Liver (tissue), 9 donors: ENCODE results near the gene SGK1. TPM values are rescaled to one million over a fixed set of nuclear protein-coding genes. Genes with fewer than 3 reads are reported as not detected.

Experiments
- DNase-seq: peaks from one replicate; pipeline ENCODE4 v3.0.0-alpha.2; 2017; ENCODE audit warnings: low spot score
- H3K27ac ChIP-seq, 2 donors: one replicate each; pipeline ENCODE4 v1.7.0; 2013; ENCODE audit warnings: inconsistent platforms in 2 of 2, low read length in 2 of 2, control low read depth in 1 of 2, low read depth in 1 of 2, mild to moderate bottlenecking in 1 of 2
- H3K27me3 ChIP-seq, 4 donors: one replicate each; pipeline versions ENCODE4 v1.6.1 to v1.7.0; 2013; ENCODE audit warnings: low read length in 3 of 4, inconsistent platforms in 1 of 4, mild to moderate bottlenecking in 1 of 4, moderate library complexity in 1 of 4; ENCODE audit not compliant: control insufficient read depth in 4 of 4, insufficient read depth in 4 of 4
- H3K36me3 ChIP-seq, 4 donors: one replicate each; pipeline versions ENCODE4 v1.6.1 to v1.7.0; 2013; ENCODE audit warnings: low read length in 3 of 4, mild to moderate bottlenecking in 3 of 4, low read depth in 1 of 4, moderate library complexity in 1 of 4; ENCODE audit not compliant: control insufficient read depth in 4 of 4, insufficient read depth in 3 of 4
- H3K4me1 ChIP-seq, 4 donors: one replicate each; pipeline versions ENCODE4 v1.6.1 to v1.7.0; 2013; ENCODE audit warnings: low read length in 3 of 4, mild to moderate bottlenecking in 3 of 4, moderate library complexity in 1 of 4; ENCODE audit not compliant: control insufficient read depth in 4 of 4, insufficient read depth in 4 of 4
- H3K4me3 ChIP-seq, 3 donors: one replicate each; pipeline versions ENCODE4 v1.6.1 to v1.7.0; 2013; ENCODE audit warnings: low read length in 3 of 3, control low read depth in 1 of 3, low read depth in 1 of 3, mild to moderate bottlenecking in 1 of 3
- H3K9ac ChIP-seq, 2 donors: one replicate each; pipeline ENCODE4 v1.7.0; 2013; ENCODE audit warnings: low read length in 2 of 2, mild to moderate bottlenecking in 2 of 2, moderate library complexity in 2 of 2, control low read depth in 1 of 2, low read depth in 1 of 2
- H3K9me3 ChIP-seq, 4 donors: one replicate each; pipeline versions ENCODE4 v1.6.1 to v1.7.0; 2013; ENCODE audit warnings: low read length in 3 of 4; ENCODE audit not compliant: control insufficient read depth in 4 of 4
- CTCF ChIP-seq: fragments of 150-350 bp; IDR thresholded peaks from 2 replicates; pipeline ENCODE4 v1.5.1; 2017; ENCODE audit warnings: improper control_type of control experiment, low read depth, low read length; ENCODE audit not compliant: missing input control
- EGR1 ChIP-seq, 2 donors: IDR thresholded peaks; 2 replicates each; pipeline ENCODE4 v1.6.1; 2016 to 2018; ENCODE audit warnings: antibody characterized with exemption in 2 of 2, low read depth in 2 of 2
- FOXA1 ChIP-seq: IDR thresholded peaks from 2 replicates; pipeline ENCODE4 v1.6.1; 2016; ENCODE audit warnings: antibody characterized with exemption
- FOXA2 ChIP-seq: IDR thresholded peaks from 2 replicates; pipeline ENCODE4 v1.6.1; 2016; ENCODE audit warnings: antibody characterized with exemption
- GABPA ChIP-seq, 2 donors: IDR thresholded peaks in 1 of 2; conservative IDR thresholded peaks in 1 of 2; 2 replicates each; pipeline ENCODE4 v1.6.1; 2016; ENCODE audit warnings: antibody characterized with exemption in 2 of 2, mild to moderate bottlenecking in 1 of 2, moderate library complexity in 1 of 2
- HNF4A ChIP-seq, 2 donors: conservative IDR thresholded peaks; 2 replicates each; pipeline ENCODE4 v1.6.1; 2016; ENCODE audit warnings: antibody characterized with exemption in 2 of 2, mild to moderate bottlenecking in 2 of 2
- HNF4G ChIP-seq: IDR thresholded peaks from 2 replicates; pipeline ENCODE4 v1.6.1; 2016; ENCODE audit warnings: antibody characterized with exemption
- JUND ChIP-seq, 2 donors: IDR thresholded peaks; 2 replicates each; pipeline ENCODE4 v1.6.1; 2016; ENCODE audit warnings: antibody characterized with exemption in 2 of 2
- MAX ChIP-seq: IDR thresholded peaks from 2 replicates; pipeline ENCODE4 v1.6.1; 2016; ENCODE audit warnings: antibody characterized with exemption
- NR2F2 ChIP-seq: IDR thresholded peaks from 2 replicates; pipeline ENCODE4 v1.6.1; 2016; ENCODE audit warnings: antibody characterized with exemption
- RAD21 ChIP-seq, 2 donors: IDR thresholded peaks; 2 replicates each; pipeline ENCODE4 v1.6.1; 2016; ENCODE audit warnings: antibody characterized with exemption in 2 of 2, mild to moderate bottlenecking in 2 of 2
- RXRA ChIP-seq, 2 donors: IDR thresholded peaks; 2 replicates each; pipeline ENCODE4 v1.6.1; 2017 to 2018; ENCODE audit warnings: antibody characterized with exemption in 2 of 2, mild to moderate bottlenecking in 1 of 2
- SP1 ChIP-seq: IDR thresholded peaks from 2 replicates; pipeline ENCODE4 v1.6.1; 2018; ENCODE audit warnings: antibody characterized with exemption, mild to moderate bottlenecking
- TAF1 ChIP-seq: conservative IDR thresholded peaks from 2 replicates; pipeline ENCODE4 v1.6.1; 2016; ENCODE audit warnings: antibody characterized with exemption, mild to moderate bottlenecking
- WGBS: extraction: QIAGEN DNeasy Blood & Tissue Kit; methylation state at CpG from one replicate; pipeline ENCODE4 v1.1.7; 2013; 5-methylcytosine and 5-hydroxymethylcytosine counted together
- polyA plus RNA-seq, 2 donors: library from polyadenylated mRNA; stranded (reverse) in 1 of 2; unstranded in 1 of 2; fragments of 200-250 nt in 1 of 2; fragments of >200 nt in 1 of 2; fragmentation: Nextera tagmentation in 1 of 2; extraction: Ambion mirVana in 1 of 2; gene quantifications; one replicate each; pipeline versions ENCODE4 v1.2.1 to v1.2.3, GENCODE V29; 2013 to 2015
- total RNA-seq, 2 donors: library from RNA; depleted of rRNA; stranded (reverse); fragments of >200 nt; gene quantifications; one replicate each; pipeline ENCODE4 v1.2.3, GENCODE V29; 2014
- TF ChIP-seq, protein P1 (sequence below): IDR thresholded peaks from 2 replicates; pipeline ENCODE4 v1.6.1; 2016; ENCODE audit warnings: antibody characterized with exemption
- TF ChIP-seq, protein P2 (sequence below): IDR thresholded peaks from 2 replicates; pipeline ENCODE4 v1.6.1; 2016; ENCODE audit warnings: antibody characterized with exemption
- donor health status: healthy.
- donor health status: healthy.
- donor health status: healthy.
- donor health status: healthy.
- donor health status: healthy.

SGK1 gene
- total and polyA plus RNA-seq, 4 donors = 28.0 to 113 (median 35.4) TPM

DNA sequence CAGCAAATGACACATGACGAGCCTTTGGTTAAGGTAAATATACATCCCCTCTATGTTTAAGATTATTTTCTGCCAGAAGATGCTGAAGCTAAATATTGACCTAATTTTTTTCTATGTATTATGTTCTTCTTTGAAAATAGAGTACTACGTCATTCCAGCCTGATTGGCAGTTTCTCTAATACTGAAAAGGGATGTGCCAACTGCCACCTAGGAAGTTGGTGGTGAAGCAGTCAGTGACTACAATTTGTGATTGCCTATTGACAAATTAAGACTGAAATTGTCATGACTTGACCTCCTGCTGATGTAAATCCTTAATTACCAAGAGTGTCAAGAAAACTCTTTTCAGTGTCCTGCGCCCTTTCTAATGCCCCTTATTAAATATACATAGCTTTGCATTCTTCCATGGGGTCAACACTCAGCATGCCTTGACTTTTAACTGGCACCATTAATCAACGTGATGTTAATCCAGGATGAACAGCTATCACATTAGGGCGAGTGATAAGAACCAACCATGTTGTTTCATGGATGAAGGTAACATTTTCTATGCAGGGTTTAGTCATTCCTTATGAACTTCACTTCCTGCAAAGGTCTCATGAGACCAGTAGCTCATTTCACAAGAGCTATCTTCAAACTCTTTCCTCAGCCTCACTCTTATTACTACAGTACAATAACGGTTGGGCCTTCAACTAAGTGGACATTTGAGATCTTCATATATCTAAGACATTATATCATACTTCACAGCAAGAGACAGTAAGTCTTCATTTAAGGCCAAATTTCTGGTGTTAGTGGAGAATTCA lies 22.5 kb upstream of the SGK1 start:
- no peak overlapping the region for H3K9ac ChIP-seq
- WGBS = 92% methylated on average over 6 of the region's 6 CpGs
- H3K27ac ChIP-seq = no peak overlapping the region
- no peak for DNase-seq
- H3K9me3 ChIP-seq = no peaks in the 10 kb centered on the region
- H3K36me3 ChIP-seq = no peaks in the 10 kb centered on the region
- TF ChIP-seq FOXA2 (no peak), SP1 (no peak), EGR1 (IDR thresholded peaks at IDR 0.05; ENCODE audit: low read depth in 2 of 2) (no peak), JUND (IDR thresholded peaks at IDR 0.05) (no peak), GABPA (IDR thresholded peaks at IDR 0.05 in 1 of 2, conservative IDR thresholded peaks at IDR 0.05 in 1 of 2) (no peak), TAF1 (no peak), RAD21 (IDR thresholded peaks at IDR 0.05) (no peak), HNF4A (conservative IDR thresholded peaks at IDR 0.05) (no peak), FOXA1 (no peak), CTCF (no peak), MAX (no peak)
- TF ChIP-seq, protein P1, sequence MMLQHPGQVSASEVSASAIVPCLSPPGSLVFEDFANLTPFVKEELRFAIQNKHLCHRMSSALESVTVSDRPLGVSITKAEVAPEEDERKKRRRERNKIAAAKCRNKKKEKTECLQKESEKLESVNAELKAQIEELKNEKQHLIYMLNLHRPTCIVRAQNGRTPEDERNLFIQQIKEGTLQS = no peak
- no peaks in the 10 kb centered on the region for H3K27me3 ChIP-seq
- H3K4me3 ChIP-seq = no peak overlapping the region
- no peaks in the 10 kb centered on the region for H3K4me1 ChIP-seq

GRCh38 chr6:134339216-134339615 lies 21.3 kb upstream of the SGK1 start:
- Histone ChIP-seq H3K4me1 (no peaks in the 10 kb centered on the region), H3K4me3 (no peak overlapping the region), H3K27ac (no peak overlapping the region), H3K36me3 (no peaks in the 10 kb centered on the region), H3K27me3 (no peaks in the 10 kb centered on the region), H3K9ac (no peak overlapping the region), H3K9me3 (no peaks in the 10 kb centered on the region)
- no peak for DNase-seq
- TF ChIP-seq SP1 (no peak), FOXA1 (no peak), EGR1 (IDR thresholded peaks at IDR 0.05; ENCODE audit: low read depth in 2 of 2) (no peak), CTCF (no peak), FOXA2 (no peak), HNF4G (no peak), JUND (IDR thresholded peaks at IDR 0.05) (no peak), MAX (no peak), HNF4A (conservative IDR thresholded peaks at IDR 0.05) (no peak), NR2F2 (no peak), RXRA (IDR thresholded peaks at IDR 0.05) (no peak)
- TF ChIP-seq, protein P2, sequence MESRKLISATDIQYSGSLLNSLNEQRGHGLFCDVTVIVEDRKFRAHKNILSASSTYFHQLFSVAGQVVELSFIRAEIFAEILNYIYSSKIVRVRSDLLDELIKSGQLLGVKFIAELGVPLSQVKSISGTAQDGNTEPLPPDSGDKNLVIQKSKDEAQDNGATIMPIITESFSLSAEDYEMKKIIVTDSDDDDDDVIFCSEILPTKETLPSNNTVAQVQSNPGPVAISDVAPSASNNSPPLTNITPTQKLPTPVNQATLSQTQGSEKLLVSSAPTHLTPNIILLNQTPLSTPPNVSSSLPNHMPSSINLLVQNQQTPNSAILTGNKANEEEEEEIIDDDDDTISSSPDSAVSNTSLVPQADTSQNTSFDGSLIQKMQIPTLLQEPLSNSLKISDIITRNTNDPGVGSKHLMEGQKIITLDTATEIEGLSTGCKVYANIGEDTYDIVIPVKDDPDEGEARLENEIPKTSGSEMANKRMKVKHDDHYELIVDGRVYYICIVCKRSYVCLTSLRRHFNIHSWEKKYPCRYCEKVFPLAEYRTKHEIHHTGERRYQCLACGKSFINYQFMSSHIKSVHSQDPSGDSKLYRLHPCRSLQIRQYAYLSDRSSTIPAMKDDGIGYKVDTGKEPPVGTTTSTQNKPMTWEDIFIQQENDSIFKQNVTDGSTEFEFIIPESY = no peak
